Astrocyte (in vitro differentiated cells and primary cell): ENCODE results near the gene FHAD1.

ENCODE experiments used
- CTCF ChIP-seq: IDR thresholded peaks from 2 replicates; pipeline ENCODE4 v1.5.1; 2011; ENCODE audit warnings: low read depth, mild to moderate bottlenecking, inconsistent platforms, low read length, moderate library complexity; ENCODE audit not compliant: insufficient read depth
- EZH2 ChIP-seq: IDR thresholded peaks from 2 replicates; pipeline ENCODE4 v1.6.1; 2012; ENCODE audit warnings: mild to moderate bottlenecking, low read length, inconsistent platforms; ENCODE audit not compliant: insufficient read depth

- TF ChIP-seq EZH2 (no peak), CTCF (no peak)
Measured at GRCh38 chr1:15426492-15427279, 179.7 kb downstream of the FHAD1 start.
